Neural cell (in vitro differentiated cells): ENCODE measurements around the gene CGNL1. TPM values are rescaled to one million over a fixed set of nuclear protein-coding genes. Genes with fewer than 3 reads are reported as not detected.

Source experiments
- H2AFZ ChIP-seq: fragments of 200-600, 300-800 bp; sonication (generic), shearing (Covaris generic); 2 replicates; pipeline ENCODE4 v1.6.0; 2014; ENCODE audit warnings: low read depth, mild to moderate bottlenecking, antibody characterized with exemption, low read length, moderate library complexity
- H3F3A ChIP-seq: fragments of 200-600 bp; shearing (Covaris generic); 2 replicates; pipeline ENCODE4 v1.6.1; 2016; ENCODE audit warnings: mild to moderate bottlenecking, moderate library complexity, mixed read lengths, antibody characterized with exemption, low read length; ENCODE audit not compliant: insufficient read depth, poor library complexity, severe bottlenecking
- H3K27ac ChIP-seq: fragments of 200-600, 300-800 bp; sonication (generic), shearing (Covaris generic); 2 replicates; pipeline ENCODE4 v1.5.1; 2014; ENCODE audit warnings: mild to moderate bottlenecking, low read length, moderate library complexity
- H3K27me3 ChIP-seq: fragments of 300-800, 200-600 bp; sonication (generic), shearing (Covaris generic); 2 replicates; pipeline ENCODE4 v1.6.0; 2014; ENCODE audit warnings: mild to moderate bottlenecking, low read depth, low read length, moderate library complexity; ENCODE audit not compliant: insufficient read depth
- H3K36me3 ChIP-seq: fragments of 300-800, 200-600 bp; sonication (generic), shearing (Covaris generic); 2 replicates; pipeline ENCODE4 v1.5.1; 2014; ENCODE audit warnings: mild to moderate bottlenecking, antibody characterized with exemption, low read length, moderate library complexity; ENCODE audit not compliant: insufficient read depth
- H3K4me2 ChIP-seq: fragments of 300-800, 200-600 bp; sonication (generic), shearing (Covaris generic); 2 replicates; pipeline ENCODE4 v1.6.0; 2014; ENCODE audit warnings: mild to moderate bottlenecking, low read length
- H3K4me3 ChIP-seq: fragments of 300-800, 200-600 bp; sonication (generic), shearing (Covaris generic); 2 replicates; pipeline ENCODE4 v1.5.1; 2014; ENCODE audit warnings: mild to moderate bottlenecking, low read length, moderate library complexity
- H3K79me2 ChIP-seq: fragments of 200-600 bp; shearing (Covaris generic); replicated peaks from 2 replicates; pipeline ENCODE4 v1.6.0; 2014; ENCODE audit warnings: mild to moderate bottlenecking, low read length, moderate library complexity; ENCODE audit not compliant: insufficient read depth
- H3K9ac ChIP-seq: fragments of 300-800, 200-600 bp; sonication (generic), shearing (Covaris generic); 2 replicates; pipeline ENCODE4 v1.6.1; 2016; ENCODE audit warnings: mild to moderate bottlenecking, low read length, mixed read lengths
- H3K9me2 ChIP-seq: fragments of 200-600 bp; shearing (Covaris generic); 2 replicates; pipeline ENCODE4 v1.6.1; 2016; ENCODE audit warnings: mild to moderate bottlenecking, low read length, mixed read lengths; ENCODE audit not compliant: insufficient read depth
- H3K9me3 ChIP-seq: fragments of 200-600, 300-800 bp; sonication (generic), shearing (Covaris generic); 2 replicates; pipeline ENCODE4 v1.6.1; 2016; ENCODE audit warnings: mild to moderate bottlenecking, mixed run types, low read length, moderate library complexity, mixed read lengths
- H4K20me1 ChIP-seq: fragments of 200-600 bp; shearing (Covaris generic); 2 replicates; pipeline ENCODE4 v1.6.1; 2016; ENCODE audit warnings: mild to moderate bottlenecking, mixed run types; ENCODE audit not compliant: insufficient read depth
- EP300 ChIP-seq: fragments of 450-650 bp; conservative IDR thresholded peaks from 2 replicates; pipeline ENCODE4 v1.6.1; 2014; ENCODE audit warnings: antibody characterized with exemption, mild to moderate bottlenecking, moderate library complexity; ENCODE audit not compliant: poor library complexity, severe bottlenecking
- EZH2 ChIP-seq: fragments of 200-600, 300-800 bp; shearing (Covaris generic), sonication (generic); IDR thresholded peaks from 2 replicates; pipeline ENCODE4 v1.6.1; 2014; ENCODE audit warnings: antibody characterized with exemption, low read length, borderline replicate concordance, mild to moderate bottlenecking; ENCODE audit not compliant: insufficient read depth, poor library complexity, severe bottlenecking
- MXI1 ChIP-seq: fragments of 450-650 bp; conservative IDR thresholded peaks from 2 replicates; pipeline ENCODE4 v1.6.1; 2014; ENCODE audit warnings: antibody characterized with exemption, mild to moderate bottlenecking; ENCODE audit not compliant: poor library complexity, severe bottlenecking
- POLR2AphosphoS5 ChIP-seq: IDR thresholded peaks from 2 replicates; pipeline ENCODE4 v1.6.1; 2012
- RAD21 ChIP-seq: fragments of 450-650 bp; conservative IDR thresholded peaks from 2 replicates; pipeline ENCODE4 v1.6.1; 2014; ENCODE audit warnings: antibody characterized with exemption, mild to moderate bottlenecking, moderate library complexity
- SMC3 ChIP-seq: fragments of 450-650 bp; conservative IDR thresholded peaks from 2 replicates; pipeline ENCODE4 v1.6.1; 2014; ENCODE audit warnings: antibody characterized with exemption, mild to moderate bottlenecking, moderate library complexity; ENCODE audit not compliant: poor library complexity
- TAF1 ChIP-seq: IDR thresholded peaks from 2 replicates; pipeline ENCODE4 v1.6.1; 2012; ENCODE audit warnings: low read depth
- polyA plus RNA-seq: library from polyadenylated mRNA; depleted of rRNA; stranded (reverse); fragments of >200 nt; gene quantifications from 2 replicates; pipeline ENCODE4 v1.2.3, GENCODE V29; 2014
- TF ChIP-seq, protein P1 (sequence below): IDR thresholded peaks from 2 replicates; pipeline ENCODE4 v1.6.1; 2012; ENCODE audit warnings: borderline replicate concordance
- TF ChIP-seq, protein P2 (sequence below): fragments of 450-650 bp; IDR thresholded peaks from 2 replicates; pipeline ENCODE4 v1.5.1; 2014; ENCODE audit warnings: antibody characterized with exemption, mild to moderate bottlenecking, moderate library complexity; ENCODE audit not compliant: poor library complexity, severe bottlenecking

CGNL1 gene
- polyA plus RNA-seq, 1 donor from 2014 or later, result 0.26 TPM

DNA sequence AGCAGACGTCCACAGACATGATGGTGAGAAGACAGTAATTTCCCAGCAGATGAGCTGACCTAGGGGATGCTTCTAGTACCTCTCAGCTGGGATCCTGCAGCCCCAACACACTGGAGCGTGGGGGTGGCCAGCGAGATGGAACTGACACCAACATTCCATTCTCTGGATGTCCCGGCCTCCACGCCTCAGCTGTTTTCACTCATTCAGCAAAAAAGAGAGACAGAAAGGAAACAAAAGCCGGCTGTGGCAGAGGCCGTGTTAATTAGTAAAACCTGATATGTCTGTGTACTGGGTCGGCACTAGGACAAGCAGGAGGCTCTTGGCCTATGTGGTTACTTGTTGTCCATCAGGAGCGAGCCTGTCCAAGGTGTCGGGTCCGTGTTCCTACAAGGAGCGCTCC lies 132.8 kb downstream of the CGNL1 start:
- Histone ChIP-seq H3K79me2 (no peaks in the 10 kb centered on the region), H3K9ac (no peak overlapping the region), H2AFZ (no peak overlapping the region), H3F3A (no peaks in the 10 kb centered on the region), H3K4me3 (no peak overlapping the region), H3K27me3 (no peaks in the 10 kb centered on the region), H3K9me3 (no peaks in the 10 kb centered on the region), H3K36me3 (no peaks in the 10 kb centered on the region), H3K9me2 (no peaks in the 10 kb centered on the region), H3K4me2 (no peak overlapping the region), H4K20me1 (no peaks in the 10 kb centered on the region), H3K27ac (no peak overlapping the region)
- no peak for TF ChIP-seq RAD21
- no peak for TF ChIP-seq EP300
- TF ChIP-seq TAF1, result no peak
- no peak for TF ChIP-seq EZH2
- TF ChIP-seq, protein P1, sequence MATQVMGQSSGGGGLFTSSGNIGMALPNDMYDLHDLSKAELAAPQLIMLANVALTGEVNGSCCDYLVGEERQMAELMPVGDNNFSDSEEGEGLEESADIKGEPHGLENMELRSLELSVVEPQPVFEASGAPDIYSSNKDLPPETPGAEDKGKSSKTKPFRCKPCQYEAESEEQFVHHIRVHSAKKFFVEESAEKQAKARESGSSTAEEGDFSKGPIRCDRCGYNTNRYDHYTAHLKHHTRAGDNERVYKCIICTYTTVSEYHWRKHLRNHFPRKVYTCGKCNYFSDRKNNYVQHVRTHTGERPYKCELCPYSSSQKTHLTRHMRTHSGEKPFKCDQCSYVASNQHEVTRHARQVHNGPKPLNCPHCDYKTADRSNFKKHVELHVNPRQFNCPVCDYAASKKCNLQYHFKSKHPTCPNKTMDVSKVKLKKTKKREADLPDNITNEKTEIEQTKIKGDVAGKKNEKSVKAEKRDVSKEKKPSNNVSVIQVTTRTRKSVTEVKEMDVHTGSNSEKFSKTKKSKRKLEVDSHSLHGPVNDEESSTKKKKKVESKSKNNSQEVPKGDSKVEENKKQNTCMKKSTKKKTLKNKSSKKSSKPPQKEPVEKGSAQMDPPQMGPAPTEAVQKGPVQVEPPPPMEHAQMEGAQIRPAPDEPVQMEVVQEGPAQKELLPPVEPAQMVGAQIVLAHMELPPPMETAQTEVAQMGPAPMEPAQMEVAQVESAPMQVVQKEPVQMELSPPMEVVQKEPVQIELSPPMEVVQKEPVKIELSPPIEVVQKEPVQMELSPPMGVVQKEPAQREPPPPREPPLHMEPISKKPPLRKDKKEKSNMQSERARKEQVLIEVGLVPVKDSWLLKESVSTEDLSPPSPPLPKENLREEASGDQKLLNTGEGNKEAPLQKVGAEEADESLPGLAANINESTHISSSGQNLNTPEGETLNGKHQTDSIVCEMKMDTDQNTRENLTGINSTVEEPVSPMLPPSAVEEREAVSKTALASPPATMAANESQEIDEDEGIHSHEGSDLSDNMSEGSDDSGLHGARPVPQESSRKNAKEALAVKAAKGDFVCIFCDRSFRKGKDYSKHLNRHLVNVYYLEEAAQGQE, result no peak
- no peak for TF ChIP-seq MXI1
- TF ChIP-seq POLR2AphosphoS5, result no peak
- no peak for TF ChIP-seq SMC3
- TF ChIP-seq, protein P2, sequence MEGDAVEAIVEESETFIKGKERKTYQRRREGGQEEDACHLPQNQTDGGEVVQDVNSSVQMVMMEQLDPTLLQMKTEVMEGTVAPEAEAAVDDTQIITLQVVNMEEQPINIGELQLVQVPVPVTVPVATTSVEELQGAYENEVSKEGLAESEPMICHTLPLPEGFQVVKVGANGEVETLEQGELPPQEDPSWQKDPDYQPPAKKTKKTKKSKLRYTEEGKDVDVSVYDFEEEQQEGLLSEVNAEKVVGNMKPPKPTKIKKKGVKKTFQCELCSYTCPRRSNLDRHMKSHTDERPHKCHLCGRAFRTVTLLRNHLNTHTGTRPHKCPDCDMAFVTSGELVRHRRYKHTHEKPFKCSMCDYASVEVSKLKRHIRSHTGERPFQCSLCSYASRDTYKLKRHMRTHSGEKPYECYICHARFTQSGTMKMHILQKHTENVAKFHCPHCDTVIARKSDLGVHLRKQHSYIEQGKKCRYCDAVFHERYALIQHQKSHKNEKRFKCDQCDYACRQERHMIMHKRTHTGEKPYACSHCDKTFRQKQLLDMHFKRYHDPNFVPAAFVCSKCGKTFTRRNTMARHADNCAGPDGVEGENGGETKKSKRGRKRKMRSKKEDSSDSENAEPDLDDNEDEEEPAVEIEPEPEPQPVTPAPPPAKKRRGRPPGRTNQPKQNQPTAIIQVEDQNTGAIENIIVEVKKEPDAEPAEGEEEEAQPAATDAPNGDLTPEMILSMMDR, result no peak

DNA sequence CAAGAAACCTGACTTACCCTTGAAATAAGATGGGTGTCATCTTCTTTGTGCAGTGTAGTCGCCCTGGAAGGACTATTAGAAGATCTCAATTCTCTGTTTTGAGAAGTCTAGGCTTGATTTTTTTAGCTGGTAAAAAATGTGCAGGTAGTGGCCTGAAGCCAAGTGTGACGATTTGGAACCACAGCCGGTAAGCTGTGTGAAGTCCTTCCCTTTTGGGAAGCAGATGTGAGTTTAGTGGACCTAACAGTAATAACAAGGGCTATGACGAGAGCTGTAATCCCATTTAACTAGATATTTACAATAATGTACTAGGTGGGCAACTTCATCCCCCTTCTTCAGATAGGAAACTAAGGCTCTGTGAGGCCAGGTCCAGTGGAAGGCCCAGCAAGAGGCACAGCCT lies 133.7 kb downstream of the CGNL1 start:
- Histone ChIP-seq H3K9ac (no peak overlapping the region), H3K4me3 (no peak overlapping the region), H4K20me1 (no peaks in the 10 kb centered on the region), H2AFZ (no peak overlapping the region), H3K27me3 (no peaks in the 10 kb centered on the region), H3K9me2 (no peaks in the 10 kb centered on the region), H3K36me3 (no peaks in the 10 kb centered on the region), H3K79me2 (no peaks in the 10 kb centered on the region), H3K27ac (no peak overlapping the region), H3F3A (no peaks in the 10 kb centered on the region), H3K4me2 (no peak overlapping the region), H3K9me3 (no peaks in the 10 kb centered on the region)
- TF ChIP-seq POLR2AphosphoS5 (no peak), MXI1 (no peak)

DNA sequence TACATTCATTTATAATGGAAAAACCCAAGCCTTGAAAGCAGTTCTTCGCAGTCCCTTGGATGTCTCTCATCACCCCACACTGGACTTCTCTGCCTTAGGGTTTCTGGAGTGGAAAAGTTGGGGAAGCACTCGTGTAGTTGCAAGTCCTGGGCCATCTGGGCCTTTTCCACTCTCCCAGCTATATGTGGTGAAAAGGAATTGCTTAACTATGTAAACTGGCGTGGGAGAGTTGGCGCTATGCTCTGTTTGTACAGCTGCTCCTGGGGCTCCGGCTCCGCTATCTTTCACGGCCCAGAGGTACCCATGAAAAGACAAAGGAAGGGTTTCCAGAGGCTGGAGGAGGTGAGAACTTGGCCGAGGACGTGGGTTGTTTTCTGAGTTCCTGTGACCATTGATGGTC lies 134.3 kb downstream of the CGNL1 start:
- Histone ChIP-seq H3K27ac (no peak overlapping the region), H3K4me2 (no peak overlapping the region), H3F3A (no peaks in the 10 kb centered on the region), H3K9me2 (no peaks in the 10 kb centered on the region), H2AFZ (no peak overlapping the region), H4K20me1 (no peaks in the 10 kb centered on the region), H3K9me3 (no peaks in the 10 kb centered on the region), H3K36me3 (no peaks in the 10 kb centered on the region), H3K9ac (no peak overlapping the region), H3K27me3 (no peaks in the 10 kb centered on the region), H3K4me3 (no peak overlapping the region), H3K79me2 (no peaks in the 10 kb centered on the region)
- TF ChIP-seq, protein P1, result no peak
- TF ChIP-seq TAF1 (no peak), RAD21 (no peak), EP300 (no peak), POLR2AphosphoS5 (no peak), SMC3 (no peak), EZH2 (no peak), MXI1 (no peak)
- TF ChIP-seq, protein P2, result no peak
